Type B pancreatic cell (in vitro differentiated cells): ENCODE data around the gene ESRP2. TPM values are rescaled to one million over a fixed set of nuclear protein-coding genes. Genes with fewer than 3 reads are reported as not detected.

Source experiments
- DNase-seq: peaks from one replicate; pipeline ENCODE4 v3.0.0; 2021; ENCODE audit warnings: mixed read lengths; ENCODE audit not compliant: unreplicated experiment; ENCODE audit errors: extremely low spot score
- H3K27ac Mint-ChIP-seq: 2 replicates; pipeline ENCODE4 v1.8.0; 2021; ENCODE audit warnings: mild to moderate bottlenecking, mixed read lengths
- H3K27me3 Mint-ChIP-seq: 2 replicates; pipeline ENCODE4 v1.8.0; 2021; ENCODE audit warnings: mixed read lengths
- H3K36me3 Mint-ChIP-seq: 2 replicates; pipeline ENCODE4 v1.8.0; 2021; ENCODE audit warnings: mixed read lengths
- H3K4me1 Mint-ChIP-seq: one replicate; pipeline ENCODE4 v1.8.0; 2021; ENCODE audit warnings: mixed read lengths; ENCODE audit not compliant: unreplicated experiment
- H3K4me3 Mint-ChIP-seq: 2 replicates; pipeline ENCODE4 v1.8.0; 2021; ENCODE audit warnings: mild to moderate bottlenecking, mixed read lengths
- H3K9me3 Mint-ChIP-seq: 2 replicates; pipeline ENCODE4 v1.8.0; 2021; ENCODE audit warnings: mixed read lengths
- CTCF ChIP-seq: fragments of 200-600 bp; sonication (generic); conservative IDR thresholded peaks from 2 replicates; pipeline ENCODE4 v1.5.0; 2021; ENCODE audit warnings: antibody characterized with exemption, mild to moderate bottlenecking
- total RNA-seq: library from RNA; stranded (reverse); gene quantifications from 2 replicates; pipeline ENCODE4 v1.2.1, GENCODE V29; 2021; ENCODE audit warnings: low replicate concordance

Gene ESRP2
- total RNA-seq, 1 donor from 2014 or later = 65.6 TPM

GRCh38 chr16:68259007-68259825 lies 23.3 kb upstream of the ESRP2 start:
- no peak overlapping the region for H3K27ac Mint-ChIP-seq
- peaks cover 12% of the 10 kb centered on the region for H3K4me1 Mint-ChIP-seq
- no peak overlapping the region for H3K4me3 Mint-ChIP-seq
- no peak for TF ChIP-seq CTCF
- H3K27me3 Mint-ChIP-seq = no peaks in the 10 kb centered on the region
- DNase-seq = no peak
- H3K36me3 Mint-ChIP-seq = peaks cover 4% of the 10 kb centered on the region
- H3K9me3 Mint-ChIP-seq = no peaks in the 10 kb centered on the region

- H3K27ac Mint-ChIP-seq = peak overlapping the region; percentile 77
- no peak for TF ChIP-seq CTCF
- no peaks in the 10 kb centered on the region for H3K9me3 Mint-ChIP-seq
- no peaks in the 10 kb centered on the region for H3K27me3 Mint-ChIP-seq
- no peak for DNase-seq
- peaks cover 4% of the 10 kb centered on the region for H3K36me3 Mint-ChIP-seq
- H3K4me3 Mint-ChIP-seq = no peak overlapping the region
- peaks cover 7% of the 10 kb centered on the region for H3K4me1 Mint-ChIP-seq
Measured at GRCh38 chr16:68257906-68258800, 22.2 kb upstream of the ESRP2 start.

GRCh38 chr16:68257251-68257905 lies 21.5 kb upstream of the ESRP2 start:
- peaks cover 4% of the 10 kb centered on the region for H3K36me3 Mint-ChIP-seq
- no peaks in the 10 kb centered on the region for H3K9me3 Mint-ChIP-seq
- H3K27ac Mint-ChIP-seq = peak overlapping the region; percentile 77
- H3K4me1 Mint-ChIP-seq = peaks cover 6% of the 10 kb centered on the region
- H3K27me3 Mint-ChIP-seq = no peaks in the 10 kb centered on the region
- TF ChIP-seq CTCF = no peak
- no peak overlapping the region for H3K4me3 Mint-ChIP-seq
- DNase-seq = no peak

- Mint-ChIP-seq H3K4me1 (peaks cover 6% of the 10 kb centered on the region), H3K4me3 (no peak overlapping the region), H3K36me3 (peaks cover 10% of the 10 kb centered on the region), H3K9me3 (no peaks in the 10 kb centered on the region), H3K27me3 (no peaks in the 10 kb centered on the region), H3K27ac (no peak overlapping the region)
- TF ChIP-seq CTCF = no peak
- DNase-seq = no peak
Measured at GRCh38 chr16:68255712-68256111, 19.8 kb upstream of the ESRP2 start.

GRCh38 chr16:68253721-68254120 lies 17.8 kb upstream of the ESRP2 start:
- DNase-seq = no peak
- H3K27me3 Mint-ChIP-seq = no peaks in the 10 kb centered on the region
- peaks cover 6% of the 10 kb centered on the region for H3K4me1 Mint-ChIP-seq
- H3K27ac Mint-ChIP-seq = no peak overlapping the region
- peaks cover 10% of the 10 kb centered on the region for H3K36me3 Mint-ChIP-seq
- no peak overlapping the region for H3K4me3 Mint-ChIP-seq
- H3K9me3 Mint-ChIP-seq = no peaks in the 10 kb centered on the region
- TF ChIP-seq CTCF = no peak
